GM13976 (cell line): ENCODE data around the gene PLEKHA8.

Experiments used
- DNase-seq: peaks from one replicate; pipeline ENCODE4 v3.0.0; 2012; ENCODE audit warnings: low spot score
- CTCF ChIP-seq: IDR thresholded peaks from 2 replicates; pipeline ENCODE4 v1.5.1; 2012; ENCODE audit warnings: borderline replicate concordance, mild to moderate bottlenecking; ENCODE audit not compliant: insufficient read depth; ENCODE audit errors: extremely low read depth, missing control alignments, control extremely low read depth
- in situ Hi-C: fragments of 300-500 bp; cut with MboI; formaldehyde crosslinking; loops from one replicate; pipeline ENCODE4 v1.12.0; 2022; ENCODE audit warnings: low sequenced_read_pairs, mixed read lengths, inconsistent platforms; ENCODE audit not compliant: unreplicated experiment

PLEKHA8 gene

DNA sequence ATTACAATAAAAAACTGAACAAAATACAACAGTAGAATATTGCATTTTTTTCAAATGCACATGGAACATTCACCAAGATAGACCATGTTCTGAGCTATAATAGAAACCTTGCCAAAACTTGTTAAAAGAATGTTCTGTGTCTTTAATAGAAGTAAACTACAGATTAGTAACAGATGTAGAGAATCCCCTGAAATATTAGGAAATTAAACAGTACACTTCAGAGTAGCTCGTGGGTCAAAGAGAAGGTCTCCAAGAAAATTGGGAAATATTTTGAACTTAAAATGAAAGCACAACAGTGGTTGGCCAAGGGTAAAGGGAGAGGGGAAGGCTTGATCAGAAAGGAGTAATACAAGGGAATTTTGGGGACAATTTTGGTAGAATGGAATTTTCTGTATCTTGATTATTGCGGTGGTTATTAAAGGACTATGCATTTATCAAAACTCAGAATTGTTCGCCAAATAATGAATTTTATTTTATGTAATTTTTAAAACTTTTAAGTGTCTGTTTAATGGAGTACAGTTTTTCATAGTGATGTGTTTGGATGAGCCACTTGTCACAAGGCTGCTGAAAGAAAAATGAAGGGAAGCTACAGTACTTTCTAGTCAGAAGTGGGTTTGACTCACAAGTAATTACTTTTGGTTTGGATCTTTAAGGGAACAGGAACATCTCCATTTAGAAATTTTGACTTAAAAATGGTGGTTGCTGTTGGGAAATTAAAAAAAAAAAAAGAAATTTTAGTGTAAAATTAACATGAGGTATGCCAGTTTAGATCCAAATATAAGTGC, 10.2 kb downstream of the PLEKHA8 start:
- no peak for TF ChIP-seq CTCF
- in situ Hi-C loops, result no loop called here
- no peak for DNase-seq

DNA sequence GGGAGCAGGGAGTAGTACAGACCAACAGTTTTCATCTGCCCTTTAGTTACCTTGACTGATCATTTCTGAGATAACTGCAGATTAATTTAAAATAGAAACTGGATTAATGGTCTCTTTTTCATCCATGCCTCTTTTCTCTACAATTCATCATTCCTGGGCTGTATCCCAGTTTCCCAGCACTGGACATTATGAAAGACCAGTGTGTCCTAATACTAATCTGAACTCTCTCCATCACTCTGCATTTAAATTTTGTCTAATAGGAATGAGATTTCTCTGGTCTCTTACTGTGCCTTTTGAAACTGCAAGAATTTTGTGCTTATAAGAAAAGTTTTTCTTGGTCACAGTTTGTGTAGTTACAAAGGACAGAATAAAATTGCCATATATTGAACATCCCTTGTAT, 12.7 kb downstream of the PLEKHA8 start:
- in situ Hi-C loops, result no loop called here
- DNase-seq, result no peak
- no peak for TF ChIP-seq CTCF

DNA sequence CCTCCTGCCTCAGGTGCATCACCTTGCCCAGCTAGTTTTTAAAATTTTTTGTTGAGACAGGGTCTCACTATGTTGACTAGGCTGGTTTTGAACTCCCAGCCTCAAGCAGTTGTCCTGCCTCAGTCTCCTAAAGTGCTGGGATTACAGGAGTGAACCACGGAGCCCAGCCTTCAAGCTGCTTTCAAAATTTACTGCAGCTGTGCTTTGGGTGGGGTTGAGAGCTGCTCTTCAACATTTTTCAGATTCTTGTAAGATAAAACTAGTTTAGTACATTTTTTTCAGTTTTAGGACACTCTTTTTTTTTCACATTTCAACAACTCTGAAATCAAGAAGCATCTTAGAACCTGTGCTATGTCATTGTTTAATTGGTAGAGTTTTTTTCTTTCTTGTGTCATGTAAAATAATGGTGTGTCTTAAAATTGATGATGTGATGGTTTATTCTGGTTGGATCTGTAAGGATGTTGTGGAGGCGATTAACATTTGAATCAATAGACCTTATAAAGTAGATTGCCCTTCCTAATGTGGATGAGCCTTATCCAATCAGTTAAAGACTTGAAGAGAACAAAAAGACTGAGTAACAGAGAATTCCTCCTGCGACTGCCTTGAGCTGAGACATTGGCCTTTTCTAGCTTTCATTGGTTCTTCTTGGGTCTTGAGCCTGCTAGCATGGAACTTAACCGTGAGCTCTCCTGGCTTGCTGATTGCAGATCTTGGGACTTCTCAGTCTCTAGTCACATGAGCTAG, 13.5 kb downstream of the PLEKHA8 start:
- no peak for DNase-seq
- TF ChIP-seq CTCF, result no peak
- in situ Hi-C loops, result no loop called here

DNA sequence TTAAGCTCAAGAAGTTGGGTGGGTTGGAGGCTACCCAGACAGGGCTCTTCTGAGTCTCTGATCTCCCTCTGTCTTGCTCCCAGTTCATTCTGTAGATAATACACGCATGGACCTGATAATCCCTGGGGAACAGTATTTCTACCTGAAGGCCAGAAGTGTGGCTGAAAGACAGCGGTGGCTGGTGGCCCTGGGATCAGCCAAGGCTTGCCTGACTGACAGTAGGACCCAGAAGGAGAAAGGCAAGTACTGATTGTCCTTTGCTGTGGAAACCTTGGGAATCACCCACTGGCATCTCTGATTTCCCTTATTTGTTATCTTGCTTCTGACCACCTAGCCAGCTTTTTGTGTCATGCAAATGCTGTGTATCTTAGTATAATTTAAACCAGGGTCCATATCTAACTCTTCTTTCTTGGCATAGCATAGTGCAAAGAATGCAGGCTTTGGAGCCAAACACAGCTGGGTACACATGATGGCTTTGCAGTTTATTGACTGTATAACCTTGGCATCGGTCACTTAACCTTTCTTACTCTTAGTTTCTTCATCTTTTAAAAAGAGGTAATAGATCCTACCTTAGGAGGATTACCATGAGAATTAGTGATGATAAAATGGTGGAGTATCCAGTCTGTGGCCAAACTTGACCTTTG, 18.0 kb downstream of the PLEKHA8 start:
- no peak for DNase-seq
- TF ChIP-seq CTCF, result no peak
- in situ Hi-C loops, result no loop called here

GRCh38 chr7:30047124-30047523, 18.9 kb downstream of the PLEKHA8 start:
- no peak for TF ChIP-seq CTCF
- in situ Hi-C loops, result no loop called here

GRCh38 chr7:30048582-30048981, 20.4 kb downstream of the PLEKHA8 start:
- TF ChIP-seq CTCF, result no peak
- in situ Hi-C loops, result no loop called here
- DNase-seq, result no peak

More at GRCh38 chr7:30047124-30047523, 18.9 kb downstream of the PLEKHA8 start:
- DNase-seq, result no peak
